ENCODE data around the gene FRMD4A.
"Not testable (repeated sequence)": the region's sequence is repeated elsewhere in the genome, so short reads cannot be mapped to it uniquely, and the experiment has no call there.

FRMD4A gene

DNA sequence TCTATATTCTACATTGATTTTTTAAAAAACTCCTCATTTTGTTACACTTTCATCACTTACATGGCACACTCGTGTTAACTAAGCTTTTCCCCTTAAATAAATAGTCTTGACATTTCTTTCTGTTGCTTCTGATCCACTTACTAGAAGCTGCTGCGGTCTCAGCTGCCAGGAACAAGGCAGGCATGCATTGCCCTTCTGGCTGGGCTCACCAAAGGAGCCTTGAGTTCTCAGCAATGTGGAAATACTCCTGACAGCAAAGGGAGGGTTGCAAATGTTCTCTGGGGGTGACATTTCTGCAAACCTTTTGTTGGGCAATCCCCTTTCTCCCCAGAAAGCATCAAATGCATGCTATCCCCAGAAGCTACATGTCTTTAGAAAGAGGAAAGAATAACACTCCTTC is 393.9 kb downstream of the FRMD4A start:
- no peak for FAIRE-seq

DNA sequence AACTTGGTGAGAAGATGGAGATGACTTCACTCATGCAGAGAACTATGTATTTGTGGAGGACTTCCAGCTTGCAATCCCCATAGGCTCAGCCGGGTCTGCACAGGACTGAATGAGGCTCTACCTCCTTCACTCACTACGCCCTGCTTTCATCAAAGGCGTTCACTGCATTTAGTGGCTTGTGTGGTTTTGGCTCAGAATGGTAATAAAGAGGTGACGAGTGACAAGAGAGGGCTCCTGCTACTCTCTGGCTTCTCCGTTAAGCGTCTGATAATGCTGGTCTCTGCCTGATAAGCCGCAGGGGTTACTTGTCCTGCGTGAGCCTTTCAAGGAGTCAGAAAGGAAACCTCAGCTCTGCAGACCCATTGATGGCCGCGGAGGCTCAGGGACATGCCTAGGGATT is 400.6 kb downstream of the FRMD4A start:
- no peak for FAIRE-seq

GRCh38 chr10:13928451-13928850 is 402.3 kb downstream of the FRMD4A start:
- no peak for FAIRE-seq

- no peak for FAIRE-seq
Observed at GRCh38 chr10:13925971-13926780, 404.5 kb downstream of the FRMD4A start.

DNA sequence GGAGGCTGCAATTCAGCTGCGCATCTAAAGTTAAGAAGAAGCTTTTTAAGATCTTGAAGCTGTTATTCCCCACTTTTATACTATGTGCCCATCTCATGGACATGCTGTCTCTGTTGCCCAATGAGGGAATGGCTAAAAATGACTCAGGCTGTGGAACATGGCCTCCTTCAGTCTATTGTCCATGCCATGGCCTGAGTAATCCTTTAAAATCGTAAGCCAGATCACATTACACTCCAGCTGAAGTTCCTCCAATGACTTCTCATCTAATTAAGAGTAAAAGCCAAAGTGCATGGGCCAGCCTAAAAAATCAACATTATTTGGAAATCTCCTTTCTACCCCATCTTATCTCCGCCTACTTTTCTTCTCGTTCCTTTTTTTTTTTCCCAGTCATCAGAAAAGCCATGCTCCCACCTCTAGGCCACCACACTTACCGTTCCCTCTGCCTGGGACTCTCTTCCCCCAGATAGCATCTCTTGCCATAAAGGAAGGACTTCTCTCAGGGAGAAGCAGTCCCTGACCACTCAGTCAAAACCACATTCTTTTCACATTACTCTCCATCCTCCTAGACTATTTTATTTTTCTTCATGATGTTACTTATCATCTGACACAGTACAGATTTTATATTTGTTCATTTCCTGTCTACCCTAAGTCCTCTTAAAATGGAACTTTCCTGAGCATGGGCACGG is 406.5 kb downstream of the FRMD4A start:
- FAIRE-seq = no peak

DNA sequence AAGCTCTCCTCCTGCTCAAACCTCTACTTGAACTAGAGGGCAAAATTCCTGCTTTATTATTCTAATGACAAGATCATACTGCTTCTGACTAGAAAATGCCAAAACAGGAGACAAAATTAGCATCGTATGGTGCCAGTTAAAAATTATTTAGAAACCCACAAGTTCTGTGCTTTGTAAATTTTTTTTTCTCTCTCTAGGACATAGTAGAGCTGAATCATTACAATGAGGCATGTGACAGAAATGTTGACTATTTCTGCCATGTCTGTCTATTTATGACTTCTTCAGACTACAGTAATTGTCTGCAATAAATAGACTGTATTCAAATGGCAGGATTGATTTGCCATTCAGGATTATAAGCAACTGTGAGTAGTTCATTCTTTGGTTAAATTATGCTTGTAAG is 408.1 kb downstream of the FRMD4A start:
- FAIRE-seq = no peak

DNA sequence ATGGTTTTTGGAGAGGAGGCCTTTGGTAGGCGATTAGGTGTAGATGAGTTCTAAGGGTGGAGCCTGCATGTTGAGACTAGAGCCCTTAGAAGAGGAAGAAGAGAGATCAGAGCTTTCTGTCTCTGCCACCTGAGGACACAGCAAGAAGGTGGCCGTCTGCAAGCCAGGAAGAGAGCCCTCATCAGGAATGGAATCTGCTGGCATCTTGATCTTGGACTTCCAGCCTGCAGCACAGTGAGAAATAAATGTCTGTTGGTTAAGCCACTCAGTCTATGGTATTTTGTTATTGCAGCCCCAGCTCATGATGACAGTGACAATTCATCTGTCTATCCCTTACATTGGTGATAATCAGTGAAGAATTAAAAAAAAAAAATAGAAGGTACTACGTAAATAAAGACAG is 408.8 kb downstream of the FRMD4A start:
- FAIRE-seq = no peak

DNA sequence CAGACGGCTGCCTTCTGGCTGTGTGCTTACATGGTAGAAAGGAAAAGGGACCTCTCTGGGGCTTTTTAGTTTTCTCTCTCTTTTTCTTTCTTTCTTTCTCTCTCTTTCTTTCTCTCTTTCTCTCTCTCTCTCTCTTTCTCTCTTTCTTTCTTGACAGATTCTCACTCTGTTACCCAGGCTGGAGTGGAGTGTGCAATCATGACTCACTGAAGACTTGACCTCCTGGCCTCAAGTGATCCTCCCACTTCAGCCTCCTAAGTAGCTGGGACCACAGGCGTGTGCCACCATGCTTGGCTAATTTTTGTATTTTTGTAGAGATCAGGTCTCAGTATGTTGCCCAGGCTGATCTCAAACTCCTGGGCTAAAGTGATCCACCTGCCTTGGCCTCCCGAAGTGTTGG is 409.6 kb downstream of the FRMD4A start:
- FAIRE-seq = not testable (repeated sequence)

DNA sequence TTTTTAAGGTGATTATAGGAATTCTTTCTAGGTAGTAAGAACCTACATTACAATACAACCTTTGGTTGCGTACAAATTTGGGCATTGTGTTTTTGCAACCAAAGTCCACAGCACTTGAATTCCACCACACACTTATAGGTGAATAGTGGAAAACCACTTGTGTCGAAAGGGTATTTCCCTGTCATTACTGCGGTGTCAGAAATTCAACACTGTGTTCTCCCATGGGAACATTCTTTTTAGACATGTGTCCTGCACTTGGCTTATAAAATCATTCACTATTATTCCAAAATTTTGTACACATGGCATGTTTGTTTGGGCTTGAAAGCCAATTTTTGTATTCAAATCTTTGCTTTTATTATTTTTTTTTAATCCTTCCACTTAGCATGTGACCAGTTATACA is 410.3 kb downstream of the FRMD4A start:
- FAIRE-seq = no peak

DNA sequence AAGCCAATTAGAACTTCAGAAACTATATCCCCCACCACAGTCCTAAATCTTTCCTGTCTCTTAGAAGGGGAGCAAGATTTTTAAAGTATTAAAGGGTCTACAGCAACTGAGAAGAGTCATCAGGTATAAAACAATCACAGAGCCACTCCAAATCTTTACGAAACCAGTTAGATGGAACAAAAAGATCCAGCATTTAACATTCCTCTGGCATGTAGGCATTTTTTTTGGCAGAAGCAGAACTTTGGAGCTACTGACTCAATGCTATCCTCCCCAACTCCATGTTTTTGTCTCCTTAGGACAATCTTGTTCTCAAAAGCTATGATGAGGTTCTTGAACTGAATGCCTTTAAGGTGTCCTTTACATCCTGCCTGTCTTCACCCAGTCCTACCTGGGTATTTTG is 410.7 kb downstream of the FRMD4A start:
- FAIRE-seq = no peak

- no peak for FAIRE-seq
Observed at GRCh38 chr10:13917791-13918190, 412.9 kb downstream of the FRMD4A start.

DNA sequence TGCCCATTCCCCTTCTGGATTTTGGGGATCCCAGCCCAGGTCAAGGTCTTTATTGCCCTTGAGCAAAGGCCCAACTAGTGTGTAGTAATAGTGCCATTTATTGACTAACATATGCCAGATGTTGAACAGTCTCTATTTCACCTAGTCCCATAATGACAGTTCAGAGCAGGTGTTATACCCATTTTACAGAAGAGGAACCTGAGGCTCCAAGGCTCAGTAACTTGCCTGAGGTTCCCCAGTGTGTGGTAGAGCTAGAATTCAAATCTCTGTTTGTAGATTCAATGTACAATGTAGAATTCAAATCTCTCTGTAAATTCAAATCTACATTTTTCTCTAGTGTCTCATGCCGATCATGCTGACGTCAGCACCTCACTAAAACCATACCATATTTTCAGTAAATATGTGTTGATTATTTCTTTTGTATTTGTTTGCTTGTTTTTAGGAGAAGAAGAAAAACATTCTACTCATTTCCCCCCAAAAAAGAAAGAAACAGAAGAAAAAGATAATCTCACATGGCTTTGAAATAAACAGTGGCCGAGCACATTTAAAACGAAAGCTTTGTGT is 414.3 kb downstream of the FRMD4A start:
- FAIRE-seq = no peak

- no peak for FAIRE-seq
Observed at GRCh38 chr10:13915710-13916109, 415.0 kb downstream of the FRMD4A start.

GRCh38 chr10:13913897-13914296 is 416.8 kb downstream of the FRMD4A start:
- FAIRE-seq = no peak

GRCh38 chr10:13911821-13912520 is 418.8 kb downstream of the FRMD4A start:
- no peak for FAIRE-seq

- FAIRE-seq = no peak
Observed at GRCh38 chr10:13909516-13910258, 421.0 kb downstream of the FRMD4A start.

GRCh38 chr10:13908475-13908874 is 422.2 kb downstream of the FRMD4A start:
- no peak for FAIRE-seq

DNA sequence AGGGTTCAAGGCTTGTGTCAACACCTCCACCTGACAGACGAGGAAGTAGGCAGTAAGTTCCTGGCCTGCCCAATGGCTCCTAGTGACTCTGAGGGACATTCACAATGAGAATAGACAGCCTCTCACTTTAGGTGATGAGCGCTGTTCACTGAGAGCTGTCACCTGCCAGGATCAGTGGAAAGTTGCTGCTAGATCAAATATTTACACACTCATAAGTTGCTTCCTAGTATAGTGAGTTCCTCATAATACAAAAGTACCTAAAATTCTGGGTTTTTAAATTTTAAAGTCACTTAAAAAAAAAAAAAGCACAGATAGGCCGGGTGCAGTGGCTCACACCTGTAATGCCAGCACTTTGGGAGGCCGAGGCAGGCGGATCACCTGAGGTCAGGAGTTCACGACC is 423.2 kb downstream of the FRMD4A start:
- no peak for FAIRE-seq

- no peak for FAIRE-seq
Observed at GRCh38 chr10:13905281-13905680, 425.4 kb downstream of the FRMD4A start.

DNA sequence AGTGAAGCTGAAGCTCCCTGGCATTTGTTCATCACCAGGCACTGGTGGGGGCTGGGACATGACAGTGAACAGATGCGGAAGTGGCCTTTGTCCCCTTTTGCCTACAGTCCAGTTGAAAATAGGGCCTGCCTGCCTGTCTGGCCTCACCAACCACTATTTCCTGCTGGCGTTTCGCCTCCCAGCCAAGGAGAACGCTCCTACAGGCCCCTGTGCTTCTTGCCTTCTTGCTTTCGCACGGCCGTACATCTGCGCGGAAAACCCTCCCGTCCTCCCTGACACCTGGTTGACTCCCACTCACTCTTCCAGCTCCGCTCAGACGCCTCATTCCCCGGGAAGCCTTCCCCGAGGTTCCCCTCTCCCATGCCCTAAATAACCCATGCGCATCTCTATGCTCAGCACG is 426.7 kb downstream of the FRMD4A start:
- no peak for FAIRE-seq

- no peak for FAIRE-seq
Observed at GRCh38 chr10:13902868-13903587, 427.7 kb downstream of the FRMD4A start.

DNA sequence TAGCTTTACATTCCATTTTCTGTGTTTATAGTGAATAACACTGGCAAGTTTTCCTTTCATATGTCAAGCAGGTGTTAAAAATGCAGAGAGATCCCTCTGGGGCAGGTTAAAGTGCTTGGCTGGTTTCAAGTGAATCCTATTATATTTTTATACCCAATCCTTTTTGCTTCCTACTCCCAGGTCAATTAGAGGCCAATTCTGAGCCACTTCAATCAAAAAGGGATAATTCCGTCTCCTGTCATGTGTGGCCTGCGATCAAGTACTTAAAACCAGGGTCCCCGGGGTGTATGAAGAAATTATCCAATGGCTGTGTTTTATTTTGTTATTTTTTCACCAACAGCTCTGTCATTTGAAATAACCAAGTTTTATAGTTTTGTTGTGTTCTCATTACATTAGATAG is 430.8 kb downstream of the FRMD4A start:
- FAIRE-seq = no peak
